GM12873 (cell line): ENCODE results near the gene GPC6.

Source experiments
- TF ChIP-seq, protein P1 (sequence below): IDR thresholded peaks from 2 replicates; pipeline ENCODE4 v1.5.1; 2012; ENCODE audit warnings: low read depth, mild to moderate bottlenecking, moderate library complexity, low read length, control low read depth; ENCODE audit not compliant: insufficient read depth; ENCODE audit errors: missing control alignments

The GPC6 gene

DNA sequence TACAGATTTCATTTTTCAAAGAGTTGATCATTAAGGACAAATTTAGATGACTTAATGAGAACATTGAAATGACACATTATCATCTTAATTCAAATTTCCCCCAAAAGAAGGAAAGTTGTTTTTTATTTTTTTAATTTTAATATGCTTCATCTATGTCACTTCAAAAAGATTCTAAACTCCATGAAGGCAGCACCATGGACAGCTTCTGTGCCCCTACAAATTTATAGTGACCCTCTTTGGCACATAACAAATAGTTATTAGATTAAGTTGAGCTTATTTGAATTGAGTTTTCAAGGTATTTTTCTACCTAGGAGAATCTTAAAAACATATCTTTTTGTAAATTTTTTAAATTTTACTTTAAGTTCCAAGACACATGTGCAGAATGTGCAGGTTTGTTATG is 1054.2 kb downstream of the GPC6 start:
- TF ChIP-seq, protein P1, sequence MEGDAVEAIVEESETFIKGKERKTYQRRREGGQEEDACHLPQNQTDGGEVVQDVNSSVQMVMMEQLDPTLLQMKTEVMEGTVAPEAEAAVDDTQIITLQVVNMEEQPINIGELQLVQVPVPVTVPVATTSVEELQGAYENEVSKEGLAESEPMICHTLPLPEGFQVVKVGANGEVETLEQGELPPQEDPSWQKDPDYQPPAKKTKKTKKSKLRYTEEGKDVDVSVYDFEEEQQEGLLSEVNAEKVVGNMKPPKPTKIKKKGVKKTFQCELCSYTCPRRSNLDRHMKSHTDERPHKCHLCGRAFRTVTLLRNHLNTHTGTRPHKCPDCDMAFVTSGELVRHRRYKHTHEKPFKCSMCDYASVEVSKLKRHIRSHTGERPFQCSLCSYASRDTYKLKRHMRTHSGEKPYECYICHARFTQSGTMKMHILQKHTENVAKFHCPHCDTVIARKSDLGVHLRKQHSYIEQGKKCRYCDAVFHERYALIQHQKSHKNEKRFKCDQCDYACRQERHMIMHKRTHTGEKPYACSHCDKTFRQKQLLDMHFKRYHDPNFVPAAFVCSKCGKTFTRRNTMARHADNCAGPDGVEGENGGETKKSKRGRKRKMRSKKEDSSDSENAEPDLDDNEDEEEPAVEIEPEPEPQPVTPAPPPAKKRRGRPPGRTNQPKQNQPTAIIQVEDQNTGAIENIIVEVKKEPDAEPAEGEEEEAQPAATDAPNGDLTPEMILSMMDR = no peak

DNA sequence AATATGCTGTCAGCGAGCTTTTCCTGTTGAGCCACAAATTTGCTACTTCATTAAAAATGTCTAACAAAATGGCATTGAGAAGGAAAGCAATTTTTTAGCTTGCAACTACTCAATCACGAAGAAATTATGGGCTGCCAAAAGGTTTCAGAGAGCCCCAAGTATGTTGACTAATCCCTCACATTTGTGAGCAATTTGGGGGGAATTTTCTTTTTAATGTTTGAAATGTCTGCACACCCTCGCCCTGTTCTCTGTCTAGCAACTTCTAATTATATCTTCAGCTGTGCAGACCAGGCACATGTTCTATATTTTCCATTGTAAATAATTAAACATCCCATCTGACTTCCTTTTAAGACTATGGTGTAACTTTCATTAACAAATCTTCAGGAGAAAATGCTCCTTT is 1060.0 kb downstream of the GPC6 start:
- TF ChIP-seq, protein P1 = no peak

DNA sequence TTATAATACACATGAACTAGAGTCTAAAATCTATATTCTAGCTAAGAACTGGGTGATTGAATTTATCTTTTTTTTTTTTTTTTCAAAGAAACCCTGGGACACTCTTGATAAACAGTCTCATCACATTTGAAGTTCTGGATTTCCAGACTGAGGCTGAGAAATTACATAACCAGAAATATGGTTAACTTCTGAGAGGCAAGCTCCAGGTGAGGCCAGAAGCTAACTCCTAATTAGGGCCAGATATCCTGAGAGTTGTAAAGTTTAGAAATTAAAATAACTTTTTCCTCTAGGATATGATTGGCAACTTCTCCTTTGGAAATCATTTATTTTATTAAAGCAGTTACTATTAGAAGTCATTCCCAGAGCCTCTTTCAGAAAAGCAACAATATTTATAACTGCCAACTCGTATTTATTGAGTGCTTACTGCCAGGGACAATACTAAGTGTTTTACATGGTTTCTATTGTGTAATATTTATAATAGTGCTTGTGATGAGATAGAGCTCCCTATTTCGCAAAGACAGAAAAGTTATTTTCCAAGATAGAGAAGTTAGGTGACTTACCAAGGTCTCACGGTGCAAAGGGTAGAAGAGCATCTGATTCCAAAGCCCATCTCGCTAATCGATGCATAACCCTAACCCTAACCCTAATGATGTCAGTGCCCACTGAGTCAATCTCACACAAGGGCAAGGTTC is 1065.2 kb downstream of the GPC6 start:
- TF ChIP-seq, protein P1 = no peak

DNA sequence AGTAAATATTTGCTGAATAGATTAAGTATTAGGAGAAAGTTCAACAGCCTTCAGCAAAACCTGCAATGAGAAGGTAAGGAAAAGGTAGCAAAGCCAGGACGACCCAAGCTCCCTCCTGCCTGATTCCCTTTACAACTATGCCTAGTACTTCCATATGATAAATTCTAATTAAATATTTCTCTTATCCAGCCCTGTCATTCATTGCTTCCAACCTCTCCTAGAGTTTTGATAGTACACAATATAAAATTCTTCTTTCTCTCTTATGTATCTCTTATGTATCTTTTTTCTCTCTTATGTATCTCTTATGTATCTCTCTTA is 1065.7 kb downstream of the GPC6 start:
- TF ChIP-seq, protein P1 = no peak

DNA sequence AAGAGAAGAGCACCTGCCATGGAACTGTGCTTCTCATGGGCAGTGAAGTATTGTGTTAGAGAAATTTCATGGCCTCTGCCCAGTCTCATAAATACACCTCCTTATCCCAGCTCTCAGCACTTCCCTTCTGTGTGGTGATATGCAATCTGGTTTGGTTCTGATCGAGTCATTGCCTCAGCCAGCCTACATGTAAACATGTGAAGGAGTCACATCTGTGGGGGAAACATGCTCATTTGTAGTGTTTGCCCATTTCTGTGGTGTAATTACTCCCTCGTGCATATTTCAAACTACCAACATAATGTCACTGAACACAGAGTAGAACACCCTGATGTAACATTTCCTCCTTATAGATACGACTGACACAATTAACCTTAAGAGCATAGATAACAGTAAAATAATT is 1069.9 kb downstream of the GPC6 start:
- TF ChIP-seq, protein P1 = no peak

DNA sequence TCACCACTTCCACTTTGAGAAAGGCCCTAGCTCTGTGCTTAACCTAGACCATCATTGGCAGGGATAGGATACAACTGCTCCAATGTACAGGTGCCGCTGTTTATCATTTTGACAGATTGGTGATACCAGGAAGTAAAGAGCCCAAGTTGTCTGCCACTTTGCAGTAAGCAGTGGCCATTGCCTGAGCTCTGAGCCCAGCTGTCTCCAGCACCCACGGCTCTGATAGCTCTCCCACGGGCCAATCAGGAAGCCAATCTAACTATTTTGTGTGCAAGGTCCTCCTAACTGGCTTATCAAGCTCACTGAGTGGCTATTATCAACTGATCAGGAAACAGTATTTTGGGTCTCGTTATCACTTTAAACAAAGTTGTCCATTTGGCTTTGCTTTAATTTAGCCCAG is 1071.7 kb downstream of the GPC6 start:
- TF ChIP-seq, protein P1 = no peak

DNA sequence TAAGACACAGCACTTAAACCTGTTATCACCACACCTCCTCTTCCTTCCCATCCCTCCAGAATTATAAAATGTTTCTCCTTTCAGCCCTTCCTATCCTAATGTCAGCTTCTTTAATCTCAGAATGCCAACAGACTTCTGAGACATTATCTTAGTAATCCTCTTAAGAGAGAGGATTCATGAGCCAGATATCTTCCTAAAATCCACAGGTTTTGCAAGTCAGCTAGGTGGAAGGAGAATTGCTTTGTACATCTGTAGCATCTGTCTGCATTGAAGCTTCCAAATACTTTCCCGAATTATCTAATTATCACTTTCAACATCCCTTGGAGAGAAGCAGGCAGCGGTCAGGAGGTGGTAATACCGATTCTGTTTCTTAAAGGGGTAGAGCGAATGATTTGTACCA is 1073.8 kb downstream of the GPC6 start:
- TF ChIP-seq, protein P1 = no peak
